Heart right ventricle (tissue), 16 donors: ENCODE results near the gene AZIN2. TPM values are rescaled to one million over a fixed set of nuclear protein-coding genes. Genes with fewer than 3 reads are reported as not detected.

Experiments
- ATAC-seq, 8 donors: fragments of 200-7000 bp; cut with Tn5 transposase; one replicate each; pipeline ENCODE4 v1.9.1; 2020; ENCODE audit warnings: mild to moderate bottlenecking in 8 of 8, moderate library complexity in 8 of 8, moderate number of reproducible peaks in 1 of 8
- DNase-seq, 2 donors: peaks; one replicate each; pipeline ENCODE4 v3.0.0-alpha.2; 2020
- H3K27ac ChIP-seq, 10 donors: fragments of 200-600 bp; sonication (generic) in 2 of 10; one replicate each; pipeline versions ENCODE4 v1.5.0 to v1.8.0; 2020 to 2022; ENCODE audit warnings: mild to moderate bottlenecking in 3 of 10
- H3K27me3 ChIP-seq, 7 donors: fragments of 200-600 bp; one replicate each; pipeline ENCODE4 v1.8.0; 2021 to 2022; ENCODE audit warnings: mild to moderate bottlenecking in 2 of 7
- H3K36me3 ChIP-seq, 9 donors: fragments of 200-600 bp; sonication (generic) in 1 of 9; one replicate each; pipeline versions ENCODE4 v1.5.0 to v1.8.0; 2020 to 2022; ENCODE audit warnings: mild to moderate bottlenecking in 2 of 9
- H3K4me1 ChIP-seq, 9 donors: fragments of 200-600 bp; sonication (generic) in 1 of 9; one replicate each; pipeline versions ENCODE4 v1.5.0 to v1.8.0; 2020 to 2022; ENCODE audit warnings: mild to moderate bottlenecking in 4 of 9
- H3K4me3 ChIP-seq, 10 donors: fragments of 200-600 bp; sonication (generic) in 2 of 10; one replicate each; pipeline versions ENCODE4 v1.5.0 to v1.8.0; 2020 to 2022; ENCODE audit warnings: mild to moderate bottlenecking in 7 of 10, moderate library complexity in 2 of 10
- H3K9me3 ChIP-seq, 11 donors: fragments of 200-600 bp in 10 of 11; sonication (generic) in 2 of 11; one replicate each; pipeline versions ENCODE4 v1.5.0 to v1.8.0; 2013 to 2022; ENCODE audit warnings: mild to moderate bottlenecking in 2 of 11, control low read depth in 1 of 11, moderate library complexity in 1 of 11
- WGBS, 2 donors: extraction: QIAGEN DNeasy Blood & Tissue Kit; methylation state at CpG; one replicate each; pipeline ENCODE4 v1.1.7; 2013; ENCODE audit warnings: inconsistent platforms in 1 of 2; 5-methylcytosine and 5-hydroxymethylcytosine counted together
- intact Hi-C, 10 donors: fragments of 100-400 bp; cut with DNase I; formaldehyde crosslinking; loops; one replicate each; pipeline versions ENCODE4 v1.11.1 to v1.14.2; 2022
- polyA plus RNA-seq, 2 donors: library from polyadenylated mRNA; stranded (reverse); fragments of 200-250 nt; gene quantifications; one replicate each; pipeline ENCODE4 v1.2.3, GENCODE V29; 2013
- total RNA-seq, 10 donors: library from RNA; stranded (reverse); fragmentation: NEBNext Ultra II Directional in 3 of 10; extraction: Animal tissue kit (Norgen Biotek cat#: 25700) in 3 of 10; gene quantifications; one replicate each; pipeline versions ENCODE4 v1.2.1 to v1.2.4, GENCODE V29; 2021 to 2023
- TF ChIP-seq, protein P1 (sequence below), 9 donors: fragments of 200-600 bp; sonication (generic) in 2 of 9; IDR thresholded peaks; one replicate each; pipeline versions ENCODE4 v1.5.0 to v1.8.0; 2021 to 2022; ENCODE audit warnings: antibody characterized with exemption in 9 of 9, mild to moderate bottlenecking in 5 of 9, moderate library complexity in 1 of 9
- donor health status: Arrhythmogenic right ventricular cardiomyopathy.
- donor health status: ischemic (EF 13 %, LVEDD 7.1; RV severe dilation, severe dysfunction).
- donor health status: healthy with polysubstance abuse.
- donor health status: DM: no; HTN: yes; CAD: no.
- donor health status: DM: no; HTN: no; CAD: no.
- donor health status: ischemic (EF 25% LVEDD 6.9; RV normal size, moderate dysfunction).
- donor health status: ischemic (EF 25% LVEDD 5.7; RV mildly dilated, moderate dysfunction).
- donor health status: healthy.
- donor health status: DM: yes; HTN: yes; CAD: no.
- donor health status: Ischemic cardiomyopathy.
- donor health status: ischemic (EF 35%, LVEDD 5.7; RV mildly dilated, moderate dysfunction).
- donor health status: nonischemic (EF 11% LVEDD 7.7; RV severe dilation, severe dysfunction).
- donor health status: DM: yes; HTN: yes; CAD: no.
- donor health status: PGD.
- donor health status: ischemic (EF 29% LVEDD 5.4; RV normal size, mild dysfunction).
- donor health status: nonischemic (EF 23%, LVEDD 6.1; RV moderate dilation, normal function).

Gene AZIN2
- total and polyA plus RNA-seq, 12 donors: 1.1 to 6.9 (median 2.7) TPM

DNA sequence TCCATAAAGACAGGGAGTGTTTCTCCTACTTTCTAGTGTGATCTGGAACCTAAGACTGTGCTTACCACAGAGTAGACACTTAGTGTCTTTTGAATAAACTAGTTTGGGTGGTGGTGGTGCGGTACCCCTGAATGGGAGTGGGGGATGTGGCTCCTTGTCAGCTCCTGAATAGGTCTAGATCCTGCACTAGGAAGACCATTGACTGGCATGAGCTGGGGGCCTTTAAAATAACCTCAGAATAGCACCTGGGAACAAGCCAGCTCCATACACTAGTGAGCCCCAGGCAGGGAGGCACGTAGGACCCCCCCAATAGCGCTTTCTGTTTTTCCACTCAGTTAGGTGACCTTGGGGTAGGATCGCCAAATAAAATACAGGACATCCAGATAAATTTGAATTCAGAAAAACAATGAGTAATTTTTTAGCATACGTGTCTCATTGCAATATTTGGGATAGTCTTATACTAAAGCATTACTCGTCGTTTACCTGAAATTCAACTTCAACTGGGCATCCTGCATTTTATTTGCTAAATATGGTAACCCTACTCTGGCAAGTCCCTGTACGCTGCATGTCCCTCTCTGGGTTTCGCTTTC is 45.6 kb downstream of the AZIN2 start:
- ATAC-seq (no peak), DNase-seq (no peak)
- peak overlapping the region; percentile 41 to 88 (median 74) for H3K4me3 ChIP-seq
- peaks cover 0 to 28% (median 22%) of the 10 kb centered on the region in 9 donors for H3K4me1 ChIP-seq
- TF ChIP-seq, protein P1, sequence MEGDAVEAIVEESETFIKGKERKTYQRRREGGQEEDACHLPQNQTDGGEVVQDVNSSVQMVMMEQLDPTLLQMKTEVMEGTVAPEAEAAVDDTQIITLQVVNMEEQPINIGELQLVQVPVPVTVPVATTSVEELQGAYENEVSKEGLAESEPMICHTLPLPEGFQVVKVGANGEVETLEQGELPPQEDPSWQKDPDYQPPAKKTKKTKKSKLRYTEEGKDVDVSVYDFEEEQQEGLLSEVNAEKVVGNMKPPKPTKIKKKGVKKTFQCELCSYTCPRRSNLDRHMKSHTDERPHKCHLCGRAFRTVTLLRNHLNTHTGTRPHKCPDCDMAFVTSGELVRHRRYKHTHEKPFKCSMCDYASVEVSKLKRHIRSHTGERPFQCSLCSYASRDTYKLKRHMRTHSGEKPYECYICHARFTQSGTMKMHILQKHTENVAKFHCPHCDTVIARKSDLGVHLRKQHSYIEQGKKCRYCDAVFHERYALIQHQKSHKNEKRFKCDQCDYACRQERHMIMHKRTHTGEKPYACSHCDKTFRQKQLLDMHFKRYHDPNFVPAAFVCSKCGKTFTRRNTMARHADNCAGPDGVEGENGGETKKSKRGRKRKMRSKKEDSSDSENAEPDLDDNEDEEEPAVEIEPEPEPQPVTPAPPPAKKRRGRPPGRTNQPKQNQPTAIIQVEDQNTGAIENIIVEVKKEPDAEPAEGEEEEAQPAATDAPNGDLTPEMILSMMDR (IDR thresholded peaks at IDR 0.05): no peak
- peak overlapping the region in 9 of 10 donors; percentile 74 to 93 (median 86) for H3K27ac ChIP-seq
- H3K9me3 ChIP-seq: no peaks in the 10 kb centered on the region
- no peaks in the 10 kb centered on the region for H3K36me3 ChIP-seq
- WGBS, 2 donors: 30 to 36% methylated on average over 9 of the region's 9 CpGs
- no peaks in the 10 kb centered on the region for H3K27me3 ChIP-seq
- intact Hi-C loops: loop anchor here in 6 of 10 donors (5.0 to 10.0 kb wide), 5 partner anchors 56 to 348 kb away; partner anchors contain the start of genes ZSCAN20 (in 3 of the 6), TRIM62 (in 1 of the 6) and ZNF362 (in 1 of the 6)

DNA sequence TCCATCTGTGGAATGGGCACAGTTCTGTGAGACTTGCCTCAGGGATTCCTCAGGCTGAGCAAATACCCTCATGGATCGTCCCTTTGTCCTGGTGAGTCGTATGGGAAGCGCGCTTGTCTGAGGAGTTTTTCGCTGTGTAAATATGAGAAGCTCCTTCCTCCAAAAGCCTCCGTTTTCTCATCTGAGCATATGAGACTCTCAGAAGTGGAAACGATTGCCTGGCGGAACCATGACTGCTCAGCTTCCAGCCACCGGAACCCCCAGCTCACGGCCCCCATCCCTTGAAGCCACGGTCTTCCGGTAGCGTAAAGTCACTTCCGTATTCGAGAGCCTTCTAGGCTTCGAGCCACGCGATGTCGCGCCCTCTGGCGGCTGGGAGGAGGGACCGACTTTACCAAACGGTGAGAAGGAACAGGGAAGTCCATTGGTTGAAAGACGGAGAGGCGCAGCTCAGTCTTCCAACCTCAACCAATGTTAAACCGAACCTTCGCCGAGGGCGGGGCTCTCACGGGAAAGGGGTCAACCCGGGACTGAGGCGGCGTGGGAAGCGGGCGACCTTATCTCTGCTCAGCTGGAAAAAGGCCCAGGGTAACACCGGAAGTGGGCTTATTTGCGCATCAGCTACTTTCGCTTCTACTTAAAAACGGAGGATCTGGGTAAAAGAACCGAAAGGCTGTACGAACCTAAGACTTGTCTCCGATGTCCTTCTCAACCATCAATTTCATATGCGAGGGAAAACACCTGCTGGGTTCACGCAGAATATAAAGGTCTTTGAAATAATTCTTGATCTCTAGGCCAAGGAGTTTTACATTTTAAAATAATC is 46.3 kb downstream of the AZIN2 start:
- Histone ChIP-seq H3K27me3 (no peaks in the 10 kb centered on the region), H3K4me1 (peaks cover 0 to 28% (median 22%) of the 10 kb centered on the region in 9 donors), H3K9me3 (no peaks in the 10 kb centered on the region), H3K36me3 (no peaks in the 10 kb centered on the region), H3K4me3 (peak overlapping the region; percentile 41 to 88 (median 74)), H3K27ac (peak overlapping the region; percentile 59 to 93 (median 86))
- TF ChIP-seq, protein P1 (IDR thresholded peaks at IDR 0.05): peak; percentile 77 to 98 (median 96)
- intact Hi-C loops: loop anchor here in 6 of 10 donors (1.0 to 10.0 kb wide), 6 partner anchors 55 to 348 kb away; partner anchors contain the start of genes ZSCAN20 (in 3 of the 6), TRIM62 (in 2 of the 6) and ZNF362 (in 1 of the 6)
- WGBS, 2 donors: 2 to 4% methylated on average over 44 of the region's 44 CpGs
- peak; percentile 98 to 99 (median 99) for ATAC-seq
- peak; percentile 98 to 99 for DNase-seq

DNA sequence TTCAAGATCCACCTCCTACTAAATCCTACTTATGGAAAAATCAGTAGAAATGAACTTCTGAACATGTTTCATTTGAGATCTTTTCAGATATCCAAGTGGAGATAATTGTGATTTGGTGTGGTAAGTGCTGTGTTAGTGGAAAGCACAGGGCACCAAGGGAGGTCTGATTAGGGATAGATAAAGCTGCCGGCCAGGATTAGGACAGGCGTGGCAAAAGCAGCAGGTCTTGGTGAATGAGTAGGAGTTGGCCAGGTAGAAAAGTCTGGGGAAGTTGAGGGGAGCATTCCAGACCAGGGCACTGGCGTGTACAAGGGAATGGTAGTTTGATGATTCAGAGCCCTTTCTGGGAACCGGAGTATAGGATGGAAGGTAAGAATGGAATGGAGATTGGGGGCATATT is 47.8 kb downstream of the AZIN2 start:
- TF ChIP-seq, protein P1 (IDR thresholded peaks at IDR 0.05): no peak
- WGBS, 2 donors: 70 to 86% methylated on average over 4 of the region's 4 CpGs

DNA sequence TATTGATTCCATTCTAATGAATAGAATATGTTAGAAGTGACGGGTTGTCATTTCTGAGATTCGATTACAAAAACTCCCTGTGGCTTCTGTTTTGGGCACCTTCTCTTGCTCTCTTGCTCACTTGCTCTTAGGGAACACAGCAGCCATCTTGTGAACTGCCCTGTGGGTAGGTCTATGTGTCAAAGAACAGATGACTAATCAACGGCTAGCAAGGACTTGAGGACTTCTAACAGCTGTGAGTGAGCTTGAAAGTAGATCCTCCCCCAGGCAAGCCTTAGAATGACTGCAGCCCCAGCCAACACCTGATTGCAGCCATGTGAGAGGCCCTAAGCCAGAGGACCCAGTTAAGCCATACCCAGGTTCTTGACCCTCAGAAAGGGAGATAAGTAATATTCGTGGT is 49.3 kb downstream of the AZIN2 start:
- no peaks in the 10 kb centered on the region for H3K36me3 ChIP-seq
- H3K4me3 ChIP-seq: no peak overlapping the region
- H3K27me3 ChIP-seq: no peaks in the 10 kb centered on the region
- WGBS, 2 donors: 80 to 81% methylated on average over 4 of the region's 4 CpGs
- DNase-seq (no peak), ATAC-seq (no peak)
- intact Hi-C loops: loop anchor here in 6 of 10 donors (10.0 kb wide), 4 partner anchors 165 to 325 kb away; no protein-coding TSS in a partner anchor
- H3K4me1 ChIP-seq: peaks cover 0 to 28% (median 23%) of the 10 kb centered on the region in 9 donors
- TF ChIP-seq, protein P1 (IDR thresholded peaks at IDR 0.05): no peak
- H3K9me3 ChIP-seq: no peaks in the 10 kb centered on the region
- no peak overlapping the region for H3K27ac ChIP-seq

More for the DNA sequence above, 47.8 kb downstream of the AZIN2 start:
- H3K4me3 ChIP-seq: no peak overlapping the region
- no peaks in the 10 kb centered on the region for H3K9me3 ChIP-seq
- H3K36me3 ChIP-seq: no peaks in the 10 kb centered on the region
- DNase-seq: no peak
- H3K4me1 ChIP-seq: peaks cover 0 to 28% (median 23%) of the 10 kb centered on the region in 9 donors
- no peaks in the 10 kb centered on the region for H3K27me3 ChIP-seq
- no peak for ATAC-seq
- intact Hi-C loops: loop anchor here in 6 of 10 donors (1.0 to 10.0 kb wide), 6 partner anchors 54 to 346 kb away; partner anchors contain the start of genes ZSCAN20 (in 3 of the 6), TRIM62 (in 1 of the 6) and ZNF362 (in 1 of the 6)
- H3K27ac ChIP-seq: peak overlapping the region in 5 of 10 donors; percentile 86 to 93 (median 93)
